ENCODE data around the gene COBL.
A peak's percentile ranks its signal among the peaks of the same experiment; 100 is the strongest.

COBL gene

GRCh38 chr7:51146816-51147586 is 169.6 kb downstream of the COBL start:
- H3K4me3 ChIP-seq (ENCODE audit: low read depth, low read length), result no peak overlapping the region
- TF ChIP-seq, protein P1, sequence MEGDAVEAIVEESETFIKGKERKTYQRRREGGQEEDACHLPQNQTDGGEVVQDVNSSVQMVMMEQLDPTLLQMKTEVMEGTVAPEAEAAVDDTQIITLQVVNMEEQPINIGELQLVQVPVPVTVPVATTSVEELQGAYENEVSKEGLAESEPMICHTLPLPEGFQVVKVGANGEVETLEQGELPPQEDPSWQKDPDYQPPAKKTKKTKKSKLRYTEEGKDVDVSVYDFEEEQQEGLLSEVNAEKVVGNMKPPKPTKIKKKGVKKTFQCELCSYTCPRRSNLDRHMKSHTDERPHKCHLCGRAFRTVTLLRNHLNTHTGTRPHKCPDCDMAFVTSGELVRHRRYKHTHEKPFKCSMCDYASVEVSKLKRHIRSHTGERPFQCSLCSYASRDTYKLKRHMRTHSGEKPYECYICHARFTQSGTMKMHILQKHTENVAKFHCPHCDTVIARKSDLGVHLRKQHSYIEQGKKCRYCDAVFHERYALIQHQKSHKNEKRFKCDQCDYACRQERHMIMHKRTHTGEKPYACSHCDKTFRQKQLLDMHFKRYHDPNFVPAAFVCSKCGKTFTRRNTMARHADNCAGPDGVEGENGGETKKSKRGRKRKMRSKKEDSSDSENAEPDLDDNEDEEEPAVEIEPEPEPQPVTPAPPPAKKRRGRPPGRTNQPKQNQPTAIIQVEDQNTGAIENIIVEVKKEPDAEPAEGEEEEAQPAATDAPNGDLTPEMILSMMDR (IDR thresholded peaks at IDR 0.05; ENCODE audit: borderline replicate concordance, insufficient read depth, low read depth, low read length), result no peak

GRCh38 chr7:51144178-51144577 is 172.4 kb downstream of the COBL start:
- TF ChIP-seq, protein P1 (IDR thresholded peaks at IDR 0.05; ENCODE audit: borderline replicate concordance, insufficient read depth, low read depth, low read length), result no peak
- H3K4me3 ChIP-seq (ENCODE audit: low read depth, low read length), result no peak overlapping the region

DNA sequence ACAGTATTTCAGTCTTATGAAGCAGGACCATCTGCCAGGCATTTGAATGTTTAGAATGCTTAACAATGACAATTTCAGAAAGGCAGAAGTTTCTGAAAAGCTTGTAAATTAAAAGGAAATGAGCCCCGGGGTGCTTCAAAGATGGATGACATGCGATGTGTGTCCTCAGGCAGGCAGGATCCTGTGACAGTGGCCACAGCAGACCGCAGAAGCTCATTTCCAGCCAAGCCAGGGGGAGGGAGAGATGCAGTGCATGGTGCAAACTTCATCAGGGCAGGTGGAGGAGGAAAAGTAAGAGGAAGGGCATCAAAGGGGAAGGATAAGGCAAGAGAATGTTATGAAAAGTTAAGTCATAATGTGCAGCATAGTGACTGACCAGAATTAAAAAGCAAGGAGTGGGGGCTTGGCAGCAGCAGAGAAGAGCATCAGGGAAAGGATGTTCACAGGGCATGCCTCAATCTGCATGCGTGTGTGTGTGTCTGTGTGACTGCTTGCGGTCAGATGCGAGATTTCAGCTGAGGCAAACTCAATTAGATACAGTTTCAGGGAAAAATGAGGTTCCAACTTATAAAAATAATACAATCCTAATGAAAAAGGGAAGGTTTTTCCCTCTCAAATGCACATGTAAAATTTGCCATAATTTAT is 173.7 kb downstream of the COBL start:
- TF ChIP-seq, protein P1 (IDR thresholded peaks at IDR 0.05; ENCODE audit: borderline replicate concordance, insufficient read depth, low read depth, low read length), result no peak
- no peak overlapping the region for H3K4me3 ChIP-seq (ENCODE audit: low read depth, low read length)

- TF ChIP-seq, protein P1 (IDR thresholded peaks at IDR 0.05; ENCODE audit: borderline replicate concordance, insufficient read depth, low read depth, low read length), result 0 out of 2 replicates have a peak, but pooled peaks have one; percentile 27
- H3K4me3 ChIP-seq (ENCODE audit: low read depth, low read length), result no peak overlapping the region
Observed at GRCh38 chr7:51141451-51142003, 175.1 kb downstream of the COBL start.

DNA sequence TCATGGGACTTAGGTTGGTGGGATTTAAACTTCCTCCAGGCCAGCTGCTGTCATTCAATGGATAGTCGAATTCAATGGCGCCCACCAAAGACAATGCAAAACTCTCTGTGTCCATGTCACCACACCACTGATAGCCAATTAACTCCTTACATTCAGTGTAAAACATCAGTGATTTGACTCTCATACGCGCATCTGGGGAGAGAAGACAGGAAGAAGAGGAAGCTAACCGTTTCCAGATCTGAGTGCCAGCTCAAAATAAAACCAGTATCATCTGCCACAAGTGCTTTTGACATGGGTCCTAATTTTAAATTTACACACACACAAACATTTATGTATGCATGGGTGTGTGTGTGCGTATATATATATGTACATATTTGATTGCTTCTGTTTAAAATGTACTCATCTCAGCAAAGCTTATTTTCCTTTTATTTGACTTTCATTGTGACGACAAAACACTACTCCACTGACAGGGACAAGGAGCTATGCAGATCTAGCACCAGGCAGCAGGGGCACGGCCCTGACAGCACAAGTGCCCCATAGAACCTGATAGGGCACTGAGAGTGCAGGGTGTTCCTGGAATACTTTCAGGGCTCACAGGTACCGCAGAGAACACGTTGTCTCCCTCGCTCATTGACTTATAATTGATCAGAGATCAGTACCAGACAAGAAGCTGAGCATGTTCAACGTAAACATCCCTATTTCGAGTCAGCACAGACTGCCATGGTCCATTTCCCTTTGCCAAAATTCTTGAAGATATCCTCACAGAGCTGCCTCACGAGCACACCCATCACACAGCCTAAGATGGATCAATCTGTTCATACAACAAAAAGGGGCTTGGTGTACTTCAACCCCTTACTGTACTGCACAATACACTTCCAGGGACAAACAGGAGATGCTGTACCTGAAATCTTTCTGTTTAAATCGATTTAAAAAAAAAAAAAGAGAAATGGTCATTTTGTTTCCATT is 176.1 kb downstream of the COBL start:
- TF ChIP-seq, protein P1 (IDR thresholded peaks at IDR 0.05; ENCODE audit: borderline replicate concordance, insufficient read depth, low read depth, low read length), result no peak

DNA sequence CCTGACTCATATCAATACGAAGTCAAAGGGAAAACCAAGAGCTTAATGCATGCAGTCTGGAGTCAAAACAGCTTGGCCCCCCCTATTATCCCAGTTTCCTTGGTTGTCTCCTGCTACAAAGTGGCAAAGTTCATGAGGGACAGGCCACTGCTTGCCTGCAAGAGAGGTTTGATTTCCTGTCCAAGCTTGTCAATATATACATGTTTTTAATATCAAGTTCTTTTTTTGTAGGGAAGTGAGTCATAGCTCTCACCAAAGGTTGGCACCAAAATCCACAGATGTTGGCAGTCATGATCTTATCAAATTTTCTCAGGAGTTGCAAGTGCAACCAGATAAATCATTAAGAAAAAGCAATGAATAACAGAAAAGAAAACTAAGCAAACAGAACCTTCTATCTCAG is 176.8 kb downstream of the COBL start:
- TF ChIP-seq, protein P1 (IDR thresholded peaks at IDR 0.05; ENCODE audit: borderline replicate concordance, insufficient read depth, low read depth, low read length), result no peak
- no peak overlapping the region for H3K4me3 ChIP-seq (ENCODE audit: low read depth, low read length)

More for the DNA sequence above, 176.1 kb downstream of the COBL start:
- H3K4me3 ChIP-seq (ENCODE audit: low read depth, low read length), result no peak overlapping the region
